ENCODE measurements around the gene ZNF107. TPM values are rescaled to one million over a fixed set of nuclear protein-coding genes. Genes with fewer than 3 reads are reported as not detected.

The ZNF107 gene
- 1 to 10 TPM; 1.8 to 4.9 (median 3.5) TPM for total RNA-seq

- Histone ChIP-seq H3K36me3 (peaks cover 0 to 14% of the 10 kb centered on the region in 2 donors), H3K9me3 (no peaks in the 10 kb centered on the region), H3K27me3 (no peaks in the 10 kb centered on the region), H3K4me1 (peaks cover 0 to 23% (median 0%) of the 10 kb centered on the region in 3 donors), H3K27ac (peak within 1 kb of the TSS; percentile 24 to 86 (median 70)), H3K4me3 (peak within 1 kb of the TSS; percentile 62 to 98)
- TF ChIP-seq CTCF (IDR thresholded peaks at IDR 0.05) (no peak), EP300 (IDR thresholded peaks at IDR 0.05) (no peak), POLR2AphosphoS5 (IDR thresholded peaks at IDR 0.05) (no peak), POLR2A (IDR thresholded peaks at IDR 0.05) (no peak)
- 0 to 1% methylated on average over 3 to 15 of the region's 37 CpGs for WGBS, 2 donors (ENCODE audit: low coverage in 1 of 2)
- peak; percentile 100 for ATAC-seq
Measured at GRCh38 chr7:64665980-64666662, at the start of gene ZNF107. Gene ZNF107, plus strand, starts transcription at chr7:64666133. Its CDS starts 150 bp downstream, at chr7:64666283.

GRCh38 chr7:64618785-64619456 lies 47.0 kb upstream of the ZNF107 start:
- Histone ChIP-seq H3K27me3 (peaks cover 10% of the 10 kb centered on the region), H3K4me3 (no peak overlapping the region), H3K27ac (no peak overlapping the region), H3K9me3 (peaks cover 0 to 13% (median 0%) of the 10 kb centered on the region in 3 donors), H3K36me3 (no peaks in the 10 kb centered on the region), H3K4me1 (no peaks in the 10 kb centered on the region)
- WGBS, 2 donors (ENCODE audit: low coverage in 1 of 2): 18 to 33% methylated on average over 4 to 6 of the region's 6 CpGs
- peak; percentile 58 for ATAC-seq
- no peak for TF ChIP-seq EP300 (IDR thresholded peaks at IDR 0.05)
- peak; percentile 52 to 82 (median 72) for TF ChIP-seq CTCF (IDR thresholded peaks at IDR 0.05)
- peak; percentile 11 for TF ChIP-seq POLR2AphosphoS5 (IDR thresholded peaks at IDR 0.05)
- TF ChIP-seq POLR2A (IDR thresholded peaks at IDR 0.05): no peak

- 75 to 80% methylated on average over 1 of the region's 1 CpG for WGBS, 2 donors (ENCODE audit: low coverage in 1 of 2)
- no peak for ATAC-seq
- no peak overlapping the region for H3K27ac ChIP-seq
Measured at GRCh38 chr7:64619705-64620104, 46.2 kb upstream of the ZNF107 start.

GRCh38 chr7:64621656-64622055 lies 44.3 kb upstream of the ZNF107 start:
- peaks cover 0 to 13% (median 0%) of the 10 kb centered on the region in 3 donors for H3K9me3 ChIP-seq
- no peak overlapping the region for H3K27ac ChIP-seq
- ATAC-seq: no peak
- peaks cover 0 to 5% (median 0%) of the 10 kb centered on the region in 3 donors for H3K4me1 ChIP-seq
- no peak overlapping the region for H3K4me3 ChIP-seq
- TF ChIP-seq EP300 (IDR thresholded peaks at IDR 0.05) (no peak), CTCF (IDR thresholded peaks at IDR 0.05) (no peak), POLR2AphosphoS5 (IDR thresholded peaks at IDR 0.05) (no peak), POLR2A (IDR thresholded peaks at IDR 0.05) (no peak)
- peaks cover 11% of the 10 kb centered on the region for H3K27me3 ChIP-seq
- H3K36me3 ChIP-seq: no peaks in the 10 kb centered on the region
- WGBS, 2 donors (ENCODE audit: low coverage in 1 of 2): 46 to 65% methylated on average over 2 of the region's 2 CpGs

More at GRCh38 chr7:64619705-64620104, 46.2 kb upstream of the ZNF107 start:
- Histone ChIP-seq H3K4me1 (no peaks in the 10 kb centered on the region), H3K4me3 (no peak overlapping the region), H3K27me3 (peaks cover 11% of the 10 kb centered on the region), H3K9me3 (peaks cover 0 to 13% (median 0%) of the 10 kb centered on the region in 3 donors), H3K36me3 (no peaks in the 10 kb centered on the region)
- no peak for TF ChIP-seq EP300 (IDR thresholded peaks at IDR 0.05)

GRCh38 chr7:64625114-64626082 lies 40.5 kb upstream of the ZNF107 start:
- Histone ChIP-seq H3K4me1 (peaks cover 0 to 5% (median 0%) of the 10 kb centered on the region in 3 donors), H3K27me3 (peaks cover 14% of the 10 kb centered on the region), H3K27ac (no peak overlapping the region), H3K36me3 (no peaks in the 10 kb centered on the region), H3K4me3 (no peak overlapping the region), H3K9me3 (no peaks in the 10 kb centered on the region)
- TF ChIP-seq EP300 (IDR thresholded peaks at IDR 0.05) (no peak), POLR2AphosphoS5 (IDR thresholded peaks at IDR 0.05) (no peak), CTCF (IDR thresholded peaks at IDR 0.05) (peak; percentile 50 to 67 (median 59))
- 13 to 21% methylated on average over 8 to 12 of the region's 12 CpGs for WGBS, 2 donors (ENCODE audit: low coverage in 1 of 2)
- ATAC-seq: no peak

Data from gastroesophageal sphincter (tissue), 4 donors.